ENCODE data around the gene METTL17.
"Not testable (repeated sequence)": the region's sequence is repeated elsewhere in the genome, so short reads cannot be mapped to it uniquely, and the experiment has no call there.

METTL17 gene
- 68.6 to 79.4 reads per million in 2 donors for total RNA-seq

- DNase-seq, result peak; percentile 60 to 96 (median 77)
Observed at GRCh38 chr14:20989787-20990600, at the start of gene METTL17. TSS of gene METTL17 (plus strand) at chr14:20989980. CDS start at chr14:20990003, 23 bp downstream.

GRCh38 chr14:20945146-20945545 is 44.6 kb upstream of the METTL17 start:
- DNase-seq, result peak in 1 of 5 experiments; percentile 44

GRCh38 chr14:20946707-20947106 is 43.1 kb upstream of the METTL17 start:
- DNase-seq, result not testable (repeated sequence)

- DNase-seq, result not testable (repeated sequence)
Observed at GRCh38 chr14:20954736-20955537, 34.8 kb upstream of the METTL17 start, which contains the start of gene RNASE2. TSS of gene RNASE2 (plus strand) at chr14:20955487. CDS start at chr14:20955772, 285 bp downstream.

- DNase-seq, result not testable (repeated sequence)
Observed at GRCh38 chr14:20955538-20955873, 34.3 kb upstream of the METTL17 start.

- peak in 1 of 5 experiments; percentile 87 for DNase-seq
Observed at GRCh38 chr14:20956376-20956976, 33.3 kb upstream of the METTL17 start.

GRCh38 chr14:20958946-20959345 is 30.8 kb upstream of the METTL17 start:
- DNase-seq, result not testable (repeated sequence)

- no peak for DNase-seq
Observed at GRCh38 chr14:20969336-20969735, 20.4 kb upstream of the METTL17 start.

- DNase-seq, result no peak
Observed at GRCh38 chr14:20970647-20970982, 19.2 kb upstream of the METTL17 start.

- peak; percentile 55 to 80 (median 66) for DNase-seq
Observed at GRCh38 chr14:20970983-20971704, 18.6 kb upstream of the METTL17 start.

- no peak for DNase-seq
Observed at GRCh38 chr14:20971705-20972021, 18.1 kb upstream of the METTL17 start.

- no peak for DNase-seq
Observed at GRCh38 chr14:20973501-20973900, 16.3 kb upstream of the METTL17 start.

- no peak for DNase-seq
Observed at GRCh38 chr14:20976291-20976690, 13.5 kb upstream of the METTL17 start.

GRCh38 chr14:20978687-20979086 is 11.1 kb upstream of the METTL17 start:
- DNase-seq, result no peak

GRCh38 chr14:20980906-20981305 is 8.9 kb upstream of the METTL17 start:
- no peak for DNase-seq

GRCh38 chr14:20982646-20983369 is 7.0 kb upstream of the METTL17 start:
- no peak for DNase-seq

- not testable (repeated sequence) for DNase-seq
Observed at GRCh38 chr14:20985650-20986049, 4.1 kb upstream of the METTL17 start.

- no peak for DNase-seq
Observed at GRCh38 chr14:20986811-20987210, 3.0 kb upstream of the METTL17 start.

GRCh38 chr14:20988717-20989470 is 886 bp upstream of the METTL17 start:
- no peak for DNase-seq

GRCh38 chr14:20989471-20989786 is 351 bp upstream of the METTL17 start:
- no peak for DNase-seq

- DNase-seq, result no peak
Observed at GRCh38 chr14:20996521-20996920, 6.7 kb downstream of the METTL17 start.

- DNase-seq, result no peak
Observed at GRCh38 chr14:20997115-20997514, 7.3 kb downstream of the METTL17 start.

All from T-helper 2 cell (primary cell).